Spleen (tissue), 7 donors: ENCODE measurements around the gene TMEM183A.

Experiments
- CTCF ChIP-seq, 11 experiments: fragments of 200-600 bp in 7 of 11; fragments of 450-650 bp in 4 of 11; sonication (generic) in 4 of 11; IDR thresholded peaks in 8 of 11; conservative IDR thresholded peaks in 3 of 11; 1 replicate in 7 of 11; 2 replicates in 4 of 11; pipeline versions ENCODE4 v1.4.0 to v1.8.0; 2016 to 2021; ENCODE audit warnings: antibody characterized with exemption in 11 of 11, inconsistent platforms in 4 of 11, mild to moderate bottlenecking in 1 of 11
- POLR2A ChIP-seq, 3 donors: fragments of 450-650 bp; IDR thresholded peaks; one replicate each; pipeline ENCODE4 v1.5.1; 2017; ENCODE audit warnings: antibody characterized with exemption in 3 of 3, mild to moderate bottlenecking in 1 of 3
- POLR2AphosphoS5 ChIP-seq, 3 donors: sonication (generic); formaldehyde crosslinking; IDR thresholded peaks; one replicate each; pipeline ENCODE4 v1.5.1; 2017; ENCODE audit warnings: antibody characterized with exemption in 3 of 3
- donor health status: DM: no; HTN: no; CAD: no; lungs with moderate emphysema.
- donor health status: DM: no; HTN: no; CAD: no.
- donor health status: DM: no; HTN: no; CAD: no.

- TF ChIP-seq CTCF (IDR thresholded peaks at IDR 0.05 in 8 of 11, conservative IDR thresholded peaks at IDR 0.05 in 3 of 11) (no peak), POLR2AphosphoS5 (IDR thresholded peaks at IDR 0.05) (no peak), POLR2A (IDR thresholded peaks at IDR 0.05) (no peak)
These were observed 40.9 kb upstream of the TMEM183A start for GRCh38 chr1:202966006-202966898.
